IMR-90 (cell line): ENCODE measurements around the gene BUB1B.
"Not testable (repeated sequence)": the region's sequence is repeated elsewhere in the genome, so short reads cannot be mapped to it uniquely, and the experiment has no call there.

Source experiments
- TF ChIP-seq, protein P1 (sequence below): fragments of 150-350 bp; IDR thresholded peaks from 2 replicates; pipeline ENCODE4 v1.6.1; 2016; ENCODE audit warnings: low read depth, mild to moderate bottlenecking, low read length, moderate library complexity, borderline replicate concordance
- TF ChIP-seq, protein P2 (sequence below): conservative IDR thresholded peaks from 2 replicates; pipeline ENCODE4 v1.5.1; 2012; ENCODE audit warnings: mild to moderate bottlenecking, low read depth, low read length, improper control_type of control experiment

DNA sequence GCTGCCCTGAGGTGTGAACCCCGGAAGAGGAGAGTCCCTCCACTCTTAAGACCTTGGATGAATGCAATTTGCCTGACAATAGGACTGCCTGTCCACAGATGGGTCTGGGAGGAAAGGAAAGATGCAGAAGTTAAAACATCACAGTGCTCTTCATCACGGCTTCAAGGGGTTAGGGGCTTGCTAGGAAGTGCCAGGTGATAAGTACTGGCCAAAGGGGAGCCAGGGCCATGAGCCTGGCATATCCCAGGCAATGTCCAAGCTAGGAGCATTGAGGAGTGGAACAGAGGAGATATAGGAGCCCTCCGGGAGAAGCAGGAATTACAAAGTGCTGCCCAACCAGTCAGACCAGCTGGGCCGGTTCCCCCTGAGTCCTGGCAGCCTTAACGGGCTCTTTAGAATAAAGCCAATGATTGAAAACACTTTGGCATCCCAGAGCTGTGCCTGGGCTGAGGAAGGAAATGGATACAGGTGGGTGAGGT lies 36.0 kb upstream of the BUB1B start:
- TF ChIP-seq, protein P1, sequence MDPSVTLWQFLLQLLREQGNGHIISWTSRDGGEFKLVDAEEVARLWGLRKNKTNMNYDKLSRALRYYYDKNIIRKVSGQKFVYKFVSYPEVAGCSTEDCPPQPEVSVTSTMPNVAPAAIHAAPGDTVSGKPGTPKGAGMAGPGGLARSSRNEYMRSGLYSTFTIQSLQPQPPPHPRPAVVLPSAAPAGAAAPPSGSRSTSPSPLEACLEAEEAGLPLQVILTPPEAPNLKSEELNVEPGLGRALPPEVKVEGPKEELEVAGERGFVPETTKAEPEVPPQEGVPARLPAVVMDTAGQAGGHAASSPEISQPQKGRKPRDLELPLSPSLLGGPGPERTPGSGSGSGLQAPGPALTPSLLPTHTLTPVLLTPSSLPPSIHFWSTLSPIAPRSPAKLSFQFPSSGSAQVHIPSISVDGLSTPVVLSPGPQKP = not testable (repeated sequence)
- TF ChIP-seq, protein P2, sequence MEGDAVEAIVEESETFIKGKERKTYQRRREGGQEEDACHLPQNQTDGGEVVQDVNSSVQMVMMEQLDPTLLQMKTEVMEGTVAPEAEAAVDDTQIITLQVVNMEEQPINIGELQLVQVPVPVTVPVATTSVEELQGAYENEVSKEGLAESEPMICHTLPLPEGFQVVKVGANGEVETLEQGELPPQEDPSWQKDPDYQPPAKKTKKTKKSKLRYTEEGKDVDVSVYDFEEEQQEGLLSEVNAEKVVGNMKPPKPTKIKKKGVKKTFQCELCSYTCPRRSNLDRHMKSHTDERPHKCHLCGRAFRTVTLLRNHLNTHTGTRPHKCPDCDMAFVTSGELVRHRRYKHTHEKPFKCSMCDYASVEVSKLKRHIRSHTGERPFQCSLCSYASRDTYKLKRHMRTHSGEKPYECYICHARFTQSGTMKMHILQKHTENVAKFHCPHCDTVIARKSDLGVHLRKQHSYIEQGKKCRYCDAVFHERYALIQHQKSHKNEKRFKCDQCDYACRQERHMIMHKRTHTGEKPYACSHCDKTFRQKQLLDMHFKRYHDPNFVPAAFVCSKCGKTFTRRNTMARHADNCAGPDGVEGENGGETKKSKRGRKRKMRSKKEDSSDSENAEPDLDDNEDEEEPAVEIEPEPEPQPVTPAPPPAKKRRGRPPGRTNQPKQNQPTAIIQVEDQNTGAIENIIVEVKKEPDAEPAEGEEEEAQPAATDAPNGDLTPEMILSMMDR = not testable (repeated sequence)
